HepG2 (cell line): ENCODE measurements around the gene SH2D3C.

Experiments used
- CHCHD3 ChIP-seq: sonication (generic); formaldehyde crosslinking; IDR thresholded peaks from 2 replicates; pipeline ENCODE4 v1.8.0; 2022; ENCODE audit warnings: mild to moderate bottlenecking, missing genetic modification reagents, moderate library complexity
- CTCF ChIP-seq: sonication (generic); formaldehyde crosslinking; IDR thresholded peaks from 2 replicates; pipeline ENCODE4 v1.5.0; 2020; ENCODE audit warnings: mild to moderate bottlenecking, missing genetic modification reagents, moderate library complexity
- EHMT2 ChIP-seq: fragments of 200-600 bp; sonication (generic); IDR thresholded peaks from 2 replicates; pipeline ENCODE4 v1.7.0; 2017; ENCODE audit warnings: antibody characterized with exemption, low read depth, low read length, borderline replicate concordance
- EP300 ChIP-seq, 3 experiments: sonication (generic) in 1 of 3; formaldehyde crosslinking in 1 of 3; IDR thresholded peaks; 2 replicates each; pipeline versions ENCODE4 v1.5.1 to v1.6.1; 2011 to 2020; ENCODE audit warnings: low read depth in 2 of 3, low read length in 2 of 3, borderline replicate concordance in 1 of 3, improper control_type of control experiment in 1 of 3, mild to moderate bottlenecking in 1 of 3, missing genetic modification reagents in 1 of 3, moderate library complexity in 1 of 3
- EZH2 ChIP-seq: conservative IDR thresholded peaks from 2 replicates; pipeline ENCODE4 v1.6.1; 2012; ENCODE audit warnings: mild to moderate bottlenecking, low read depth, low read length, moderate library complexity
- HNF1A ChIP-seq, 2 experiments: sonication (generic) in 1 of 2; formaldehyde crosslinking in 1 of 2; IDR thresholded peaks; 2 replicates each; pipeline versions ENCODE4 v1.4.0 to v1.6.1; 2016 to 2020; ENCODE audit warnings: borderline replicate concordance in 1 of 2, low read depth in 1 of 2, mild to moderate bottlenecking in 1 of 2, missing genetic modification reagents in 1 of 2
- KDM2A ChIP-seq: sonication (generic); formaldehyde crosslinking; IDR thresholded peaks from 2 replicates; pipeline ENCODE4 v1.4.0; 2020; ENCODE audit warnings: low read depth, missing genetic modification reagents, borderline replicate concordance
- MEF2D ChIP-seq: sonication (generic); formaldehyde crosslinking; IDR thresholded peaks from 2 replicates; pipeline ENCODE4 v1.5.1; 2020; ENCODE audit warnings: mild to moderate bottlenecking, missing genetic modification reagents
- MYNN ChIP-seq: sonication (generic); formaldehyde crosslinking; IDR thresholded peaks from 2 replicates; pipeline ENCODE4 v1.4.0; 2020; ENCODE audit warnings: mild to moderate bottlenecking, low read depth, missing genetic modification reagents
- NFIC ChIP-seq: IDR thresholded peaks from 2 replicates; pipeline ENCODE4 v1.6.1; 2012; ENCODE audit warnings: mild to moderate bottlenecking, low read length, inconsistent platforms
- RFX5 ChIP-seq: IDR thresholded peaks from 2 replicates; pipeline ENCODE4 v1.6.1; 2011; ENCODE audit warnings: low read depth, low read length, improper control_type of control experiment
- TFE3 ChIP-seq: IDR thresholded peaks from 2 replicates; pipeline ENCODE4 v1.6.1; 2016
- UBTF ChIP-seq: sonication (generic); formaldehyde crosslinking; IDR thresholded peaks from 2 replicates; pipeline ENCODE4 v1.4.0; 2020; ENCODE audit warnings: mild to moderate bottlenecking, missing genetic modification reagents
- ZNF567 ChIP-seq: sonication (generic); formaldehyde crosslinking; IDR thresholded peaks from 2 replicates; pipeline ENCODE4 v1.8.1; 2023; ENCODE audit warnings: mild to moderate bottlenecking, missing genetic modification reagents, borderline replicate concordance

GRCh38 chr9:127705577-127706379, 72.7 kb downstream of the SH2D3C start:
- no peak for TF ChIP-seq HNF1A (IDR thresholded peaks at IDR 0.05; ENCODE audit: low read depth)
- no peak for TF ChIP-seq HNF1A (CRISPR knock-in tag; IDR thresholded peaks at IDR 0.05; ENCODE audit: borderline replicate concordance)
- TF ChIP-seq MEF2D (CRISPR knock-in tag) = no peak
- no peak for TF ChIP-seq TFE3 (CRISPR knock-in tag)
- no peak for TF ChIP-seq CHCHD3
- TF ChIP-seq NFIC = no peak
- TF ChIP-seq MYNN (CRISPR knock-in tag) = no peak
- no peak for TF ChIP-seq EZH2
- no peak for TF ChIP-seq UBTF (CRISPR knock-in tag)
- no peak for TF ChIP-seq EHMT2
- TF ChIP-seq EP300 (IDR thresholded peaks at IDR 0.05; ENCODE audit: low read depth in 2 of 2, low read length in 2 of 2) = no peak
- no peak for TF ChIP-seq EP300 (CRISPR knock-in tag; IDR thresholded peaks at IDR 0.05; ENCODE audit: borderline replicate concordance)
- TF ChIP-seq RFX5 = no peak
- no peak for TF ChIP-seq ZNF567 (CRISPR knock-in tag)
- TF ChIP-seq CTCF (CRISPR knock-in tag) = no peak
- no peak for TF ChIP-seq KDM2A
